Activated CD8-positive, alpha-beta memory T cell treated with anti-CD3 and anti-CD28 coated beads for 4 hours (primary cell): ENCODE results near the gene LBHD2.
"Not testable (repeated sequence)": the region's sequence is repeated elsewhere in the genome, so short reads cannot be mapped to it uniquely, and the experiment has no call there.

ENCODE experiments used
- DNase-seq, 2 donors: peaks; one replicate each; pipeline ENCODE4 v3.0.0-alpha.2; 2020; ENCODE audit warnings: low read depth in 2 of 2

LBHD2 gene

GRCh38 chr14:103104654-103105452 is 20.8 kb downstream of the LBHD2 start:
- DNase-seq: peak; percentile 38 to 47

GRCh38 chr14:103105580-103106150 is 21.7 kb downstream of the LBHD2 start:
- no peak for DNase-seq

- no peak for DNase-seq
These were observed 23.4 kb downstream of the LBHD2 start for GRCh38 chr14:103107455-103107854.

GRCh38 chr14:103107941-103108748 is 24.1 kb downstream of the LBHD2 start:
- no peak for DNase-seq

- DNase-seq: no peak
These were observed 24.8 kb downstream of the LBHD2 start for GRCh38 chr14:103108749-103109207.

- no peak for DNase-seq
These were observed 25.8 kb downstream of the LBHD2 start for GRCh38 chr14:103109535-103110441.

GRCh38 chr14:103110681-103111231 is 26.7 kb downstream of the LBHD2 start:
- no peak for DNase-seq

GRCh38 chr14:103111232-103111868 is 27.3 kb downstream of the LBHD2 start:
- DNase-seq: no peak

- DNase-seq: no peak
These were observed 28.6 kb downstream of the LBHD2 start for GRCh38 chr14:103112400-103113243.

- no peak for DNase-seq
These were observed 29.3 kb downstream of the LBHD2 start for GRCh38 chr14:103113303-103113702.

GRCh38 chr14:103113774-103114173 is 29.8 kb downstream of the LBHD2 start:
- DNase-seq: no peak

GRCh38 chr14:103115086-103115679 is 31.2 kb downstream of the LBHD2 start:
- not testable (repeated sequence) for DNase-seq

GRCh38 chr14:103115845-103116572 is 32.0 kb downstream of the LBHD2 start:
- DNase-seq: no peak

GRCh38 chr14:103116636-103117035 is 32.6 kb downstream of the LBHD2 start:
- DNase-seq: no peak

- DNase-seq: not testable (repeated sequence)
These were observed 33.5 kb downstream of the LBHD2 start for GRCh38 chr14:103117499-103117898.

GRCh38 chr14:103118018-103118662 is 34.1 kb downstream of the LBHD2 start:
- no peak for DNase-seq

GRCh38 chr14:103118663-103119404 is 34.8 kb downstream of the LBHD2 start:
- DNase-seq: no peak
